Stimulated activated CD4-positive, alpha-beta T cell treated with anti-CD3 and anti-CD28 coated beads, Interleukin-4, amount 100 ng/mL, for 48 hours (primary cell): ENCODE results near the gene SH3TC1.

Experiments
- DNase-seq, 2 donors: peaks; one replicate each; pipeline ENCODE4 v3.0.0-alpha.2; 2020; ENCODE audit warnings: low read depth in 2 of 2

Gene SH3TC1

DNA sequence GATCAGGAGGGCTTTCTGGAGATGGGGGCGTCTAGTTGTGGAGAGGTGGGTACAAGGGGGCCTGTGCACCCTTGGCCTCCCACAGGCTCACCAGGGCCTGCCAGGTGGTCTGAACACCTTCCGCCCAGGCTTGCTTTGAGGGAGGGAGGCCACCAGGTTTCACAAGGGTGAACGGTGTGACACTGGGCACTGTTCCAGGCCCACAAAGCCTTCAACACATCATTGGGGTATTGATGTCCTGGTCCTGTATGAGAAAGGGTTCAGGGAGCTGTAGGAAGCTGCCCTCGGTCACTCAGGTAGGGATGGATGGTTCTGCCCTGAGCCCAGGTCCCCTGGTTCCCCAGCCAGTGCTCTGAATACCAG, 76.4 kb downstream of the SH3TC1 start:
- DNase-seq, result no peak

DNA sequence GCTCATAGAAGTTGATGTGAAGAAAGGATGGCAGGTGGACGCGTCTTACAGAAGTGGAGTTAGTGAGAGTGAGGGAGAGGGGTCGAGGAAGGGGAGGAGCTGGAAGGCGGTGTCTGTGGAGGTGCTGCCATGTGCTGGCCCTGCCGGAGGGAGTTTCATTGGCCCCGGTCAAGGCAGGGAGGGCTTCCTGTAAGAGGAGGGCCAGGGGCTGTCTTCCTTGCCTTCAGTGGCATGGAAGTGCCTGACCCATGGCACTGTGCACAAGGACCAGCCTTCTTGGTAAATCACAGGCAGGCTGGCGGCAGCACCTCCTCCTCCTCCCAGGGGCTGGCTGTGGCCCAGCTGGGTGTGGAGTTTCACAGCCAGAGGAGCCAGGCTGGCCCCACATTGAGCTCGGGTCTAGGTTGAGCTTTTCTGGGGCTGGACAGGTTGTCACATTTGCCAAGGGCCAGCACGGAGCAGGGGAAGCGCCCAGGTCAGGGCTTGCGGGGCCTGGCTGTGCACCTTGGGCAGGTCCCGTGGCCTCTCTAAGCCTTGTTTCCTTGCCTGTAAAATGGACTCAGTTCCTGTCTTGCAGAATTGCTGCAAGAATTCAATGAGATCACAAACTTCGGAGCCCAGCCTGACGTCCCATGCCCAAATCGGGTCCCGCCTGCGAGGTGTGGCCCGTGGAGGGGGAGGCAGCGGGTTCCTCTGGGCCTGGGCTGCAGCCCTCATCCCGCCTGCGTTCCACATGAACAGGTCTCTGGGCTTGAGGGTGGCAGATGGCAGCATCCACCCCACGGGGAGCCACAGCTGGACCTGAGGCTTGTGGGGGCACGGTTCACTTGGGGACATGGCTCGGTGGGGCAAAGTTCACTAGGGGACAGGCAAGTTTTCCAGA, 77.5 kb downstream of the SH3TC1 start:
- no peak for DNase-seq

DNA sequence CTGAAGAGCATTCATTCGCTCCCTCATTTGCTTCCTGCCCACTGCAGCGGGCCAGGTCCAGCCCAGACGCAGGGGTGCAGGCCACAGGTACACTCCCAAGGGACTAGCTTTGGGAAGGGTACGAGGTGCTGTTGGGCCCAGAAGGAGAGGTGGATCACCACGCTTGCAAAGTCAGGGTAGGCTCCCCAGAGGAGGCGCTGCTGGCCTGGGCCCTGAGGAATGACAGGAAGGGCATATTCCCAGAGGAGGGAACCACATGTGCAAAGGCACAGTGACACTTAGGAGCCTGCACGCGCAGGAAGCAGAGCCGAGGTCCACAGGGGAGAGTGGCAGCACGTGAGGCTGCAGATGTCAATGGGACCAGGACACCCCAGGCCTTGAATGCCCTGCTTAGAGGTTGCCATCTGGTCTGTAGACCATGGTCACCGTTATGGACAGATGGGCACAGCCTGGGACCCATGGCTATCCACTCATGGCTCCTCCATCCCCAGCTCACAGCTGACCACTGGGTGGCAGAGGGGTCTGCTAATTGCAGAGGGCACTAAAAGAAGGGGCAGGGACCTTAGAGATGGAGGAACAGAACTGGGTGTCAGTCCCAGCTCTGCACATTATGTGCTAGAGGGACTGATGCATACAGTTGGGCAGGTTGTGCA, 78.4 kb downstream of the SH3TC1 start:
- no peak for DNase-seq

DNA sequence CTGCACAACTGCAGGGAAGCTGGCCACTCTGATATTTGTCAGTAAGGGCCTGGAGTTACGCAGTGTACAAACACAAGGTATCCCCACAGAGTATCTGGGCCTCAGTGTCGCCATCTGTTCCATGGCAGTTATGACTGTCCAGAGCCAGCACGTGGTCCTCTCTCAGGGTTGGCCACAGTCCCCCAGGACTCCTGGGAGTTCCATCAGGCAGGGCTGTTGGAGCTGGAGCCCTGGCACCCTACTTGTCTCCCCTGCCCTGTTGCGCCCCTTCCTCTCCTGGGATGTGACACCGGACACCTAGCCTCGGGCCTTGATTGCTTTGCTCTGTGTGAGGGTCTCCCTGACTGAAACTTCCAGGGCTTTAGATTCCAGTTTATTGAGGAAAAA, 78.9 kb downstream of the SH3TC1 start:
- DNase-seq, result no peak

DNA sequence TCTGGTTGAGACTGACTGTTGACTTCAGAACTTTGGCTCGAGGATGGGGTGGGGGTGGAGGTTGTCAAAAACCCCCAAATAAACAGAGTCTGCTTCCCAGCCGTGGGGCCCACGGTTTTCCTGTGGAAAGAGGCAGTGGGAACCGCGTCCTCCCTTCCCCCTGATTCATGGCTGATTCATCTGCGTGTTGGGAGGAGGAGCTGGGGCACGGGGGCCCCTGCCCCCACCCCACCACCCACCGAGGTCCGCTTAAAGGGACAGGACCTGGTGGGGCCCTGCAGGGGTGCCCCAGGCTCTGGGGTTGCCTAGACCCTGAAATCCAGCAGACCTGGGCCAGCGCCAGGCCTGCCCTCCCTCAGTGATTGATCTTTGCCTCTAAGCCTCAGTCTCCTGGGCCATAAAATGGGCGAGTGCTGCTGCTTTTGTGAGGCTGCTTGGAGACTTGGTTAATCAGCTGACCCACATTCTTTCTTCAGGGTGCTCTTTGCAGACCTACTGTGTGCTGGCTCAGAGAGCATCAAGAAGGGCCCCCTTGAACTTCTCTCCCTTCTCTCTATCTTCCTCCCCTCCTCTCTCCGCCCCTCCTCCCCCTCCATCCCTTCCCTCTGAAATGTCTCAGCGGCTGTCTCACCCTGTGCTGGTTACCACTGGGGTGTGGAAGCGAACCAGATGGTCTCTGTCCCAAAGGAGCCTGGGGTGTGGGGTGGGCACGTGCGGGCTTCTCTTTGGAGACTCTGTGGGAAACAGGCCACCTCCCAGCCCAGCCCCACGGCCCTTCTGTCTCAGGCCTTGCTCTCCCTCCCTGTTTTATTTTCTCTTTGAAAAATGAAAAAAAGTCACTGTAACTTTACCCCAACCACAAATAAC, 79.6 kb downstream of the SH3TC1 start:
- no peak for DNase-seq

DNA sequence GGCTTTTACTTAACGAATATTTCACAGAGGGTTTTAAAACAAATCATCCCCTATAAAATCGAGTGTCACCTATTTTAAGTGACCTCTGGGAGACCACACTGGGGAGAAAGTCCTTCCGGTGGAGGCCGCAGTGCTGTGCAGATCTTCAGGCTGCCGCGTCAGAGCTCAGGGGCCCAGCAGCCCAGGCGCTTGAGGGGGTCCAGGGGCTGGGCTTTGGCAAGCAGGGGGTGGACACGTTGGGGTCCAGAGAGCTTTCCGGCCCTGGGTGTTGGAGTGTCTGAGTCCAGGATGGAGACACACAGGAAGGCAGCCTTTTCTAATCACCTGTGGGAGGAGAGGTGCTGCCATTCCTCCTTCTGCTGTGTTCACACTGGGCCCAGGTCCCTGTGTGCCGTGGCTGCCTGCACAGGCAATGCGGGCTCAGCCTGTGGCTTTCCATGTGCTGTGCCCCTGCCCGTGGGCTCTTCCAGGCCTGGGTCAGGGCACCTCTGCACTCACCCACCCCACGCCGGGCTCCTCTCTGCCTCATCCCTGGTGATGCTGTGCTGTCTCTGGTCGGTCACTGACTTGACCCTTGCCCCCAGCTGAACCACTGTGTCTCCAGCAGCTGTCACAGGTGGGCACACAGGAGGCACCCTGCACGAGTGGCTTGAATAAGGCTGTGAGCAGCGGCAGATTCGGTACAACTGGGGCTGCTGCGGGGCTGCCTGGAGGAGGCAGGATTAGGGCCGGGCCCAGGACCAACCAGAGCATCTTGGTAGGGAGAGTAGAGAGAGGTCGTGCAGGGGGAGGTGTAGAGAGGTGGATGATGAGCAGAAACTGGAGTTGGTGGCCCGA, 80.4 kb downstream of the SH3TC1 start:
- no peak for DNase-seq

DNA sequence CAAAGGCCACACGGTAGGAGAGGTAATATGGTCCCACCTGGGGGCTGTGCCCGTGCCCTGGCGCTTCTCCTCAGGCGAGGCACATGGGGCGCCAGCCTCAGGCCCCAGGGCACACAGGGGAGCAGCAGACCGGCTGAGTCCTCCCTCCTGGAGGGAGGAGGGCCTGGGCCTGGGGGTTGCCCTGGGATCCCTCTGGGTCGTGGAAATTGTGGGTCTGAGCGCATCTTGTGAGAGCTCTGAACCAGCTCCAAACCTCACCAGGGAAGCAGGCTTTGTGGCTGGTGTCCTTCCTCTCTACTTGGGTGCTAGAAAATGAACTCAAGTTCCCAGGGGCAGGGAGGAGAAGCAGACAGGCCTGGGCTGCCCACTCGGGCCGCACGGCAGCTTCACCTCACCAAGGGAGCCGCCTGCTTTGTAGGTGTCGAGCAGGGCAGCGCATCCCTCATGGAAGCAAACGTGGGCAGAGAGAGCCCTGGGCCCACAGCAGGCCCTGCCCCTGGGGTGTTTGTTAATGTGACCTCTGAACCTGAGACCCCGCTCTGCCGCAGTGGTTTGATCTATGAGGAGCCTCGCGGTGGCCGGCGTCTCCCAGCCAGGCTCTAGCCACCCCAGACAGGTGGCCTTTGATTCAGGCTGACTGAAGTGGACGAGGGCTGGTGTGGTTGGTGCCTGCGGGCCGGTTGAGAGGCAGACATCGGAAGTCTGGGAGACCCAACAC, 81.2 kb downstream of the SH3TC1 start:
- no peak for DNase-seq

DNA sequence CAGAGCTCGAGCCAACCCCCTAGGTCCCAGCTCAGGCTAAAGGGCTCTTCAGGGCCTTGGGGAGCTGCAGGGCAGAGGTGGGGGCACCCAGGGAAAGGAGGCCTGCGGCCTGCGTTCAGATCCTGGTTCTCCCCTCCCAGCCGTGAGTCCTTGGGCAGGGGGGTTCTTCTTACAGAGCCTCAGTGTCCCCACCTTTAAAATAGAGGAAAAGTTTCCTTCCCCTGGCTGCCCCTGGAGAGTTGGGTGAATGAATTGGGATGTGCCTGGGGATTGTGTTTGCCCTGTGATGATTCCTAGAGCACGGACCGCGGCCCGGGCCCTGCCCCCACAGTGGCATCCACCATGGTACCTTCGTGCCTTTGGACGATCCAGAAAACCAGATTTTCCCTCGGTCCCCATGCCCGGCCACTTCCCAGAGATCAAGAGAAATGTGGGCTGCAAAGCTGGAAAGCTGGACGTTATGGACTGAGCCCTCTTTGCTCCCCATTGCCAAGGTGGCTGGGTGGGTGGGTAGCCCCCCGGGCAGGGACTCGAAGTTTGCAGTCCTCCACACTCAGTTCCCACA, 81.9 kb downstream of the SH3TC1 start:
- DNase-seq, result no peak

DNA sequence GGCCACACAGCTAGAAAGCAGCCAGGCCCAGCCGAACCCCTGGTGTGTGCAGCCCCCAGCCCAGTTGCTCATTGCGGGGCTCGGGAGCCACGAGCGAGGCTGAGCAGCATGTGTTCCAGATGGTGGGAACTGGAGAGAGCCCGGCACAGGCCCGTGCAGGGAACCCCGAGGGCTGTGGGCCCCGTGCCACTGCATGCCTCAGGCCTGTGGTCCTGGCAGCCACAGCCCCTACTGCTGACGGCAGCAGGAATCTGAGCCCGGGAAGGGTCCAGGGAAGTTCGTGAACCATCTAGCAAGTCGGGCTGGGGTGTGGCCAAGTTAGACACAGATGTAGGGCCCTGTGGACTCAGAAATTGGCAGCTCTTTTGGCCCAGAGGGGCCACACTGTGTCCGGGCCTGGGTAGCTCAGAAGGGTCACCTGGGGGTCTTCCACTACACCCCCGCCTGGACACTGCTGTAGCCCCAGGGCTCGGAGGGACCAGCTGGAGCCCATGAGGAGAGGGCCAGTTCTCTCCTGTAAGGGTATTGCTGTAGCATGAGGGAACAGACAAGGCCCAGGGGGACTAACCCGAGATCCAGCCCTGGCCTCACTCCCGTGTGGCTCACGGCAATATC, 82.5 kb downstream of the SH3TC1 start:
- no peak for DNase-seq

DNA sequence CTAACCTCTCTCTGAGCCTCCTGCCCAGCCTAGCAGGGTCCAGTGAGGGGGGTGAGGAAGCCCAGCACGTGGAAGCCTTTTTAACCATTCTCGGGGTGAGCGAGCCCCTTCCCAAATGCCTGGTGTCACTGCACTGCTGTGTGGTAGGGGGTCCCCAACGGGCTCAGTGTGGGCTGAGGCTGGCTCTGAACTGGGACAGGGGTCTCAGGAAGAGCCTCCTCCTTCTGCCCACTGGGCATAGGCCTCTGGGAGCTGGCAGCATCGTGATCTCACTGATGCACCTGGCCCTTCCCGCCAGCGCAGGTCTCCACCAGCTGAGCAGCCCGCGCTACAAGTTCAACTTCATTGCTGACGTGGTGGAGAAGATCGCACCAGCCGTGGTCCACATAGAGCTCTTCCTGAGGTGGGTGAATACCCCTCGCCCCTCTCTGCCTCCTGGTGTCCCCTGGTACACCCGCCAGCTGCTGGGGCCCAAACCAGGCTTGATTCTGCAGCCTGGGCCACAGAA, 83.1 kb downstream of the SH3TC1 start:
- no peak for DNase-seq

DNA sequence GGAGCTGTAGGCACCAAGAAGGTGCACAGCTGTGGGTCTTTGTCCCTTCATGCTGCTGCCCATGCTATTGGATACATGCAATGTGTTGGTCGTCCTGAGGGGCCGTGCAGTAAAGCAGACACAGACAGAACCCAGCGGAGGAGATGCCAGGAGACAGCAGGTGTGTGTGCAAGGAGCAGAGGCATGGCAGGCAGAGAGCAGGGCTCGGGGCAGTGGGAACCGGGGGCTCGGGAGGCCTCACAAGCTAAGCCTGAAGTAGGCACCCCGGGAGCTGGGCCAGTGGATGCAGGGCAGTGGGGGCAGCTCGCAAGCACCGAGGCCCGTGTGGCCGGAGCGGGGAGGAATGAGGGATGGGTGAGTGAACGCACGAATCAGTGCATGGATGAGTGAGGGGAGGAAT, 83.7 kb downstream of the SH3TC1 start:
- DNase-seq, result no peak

DNA sequence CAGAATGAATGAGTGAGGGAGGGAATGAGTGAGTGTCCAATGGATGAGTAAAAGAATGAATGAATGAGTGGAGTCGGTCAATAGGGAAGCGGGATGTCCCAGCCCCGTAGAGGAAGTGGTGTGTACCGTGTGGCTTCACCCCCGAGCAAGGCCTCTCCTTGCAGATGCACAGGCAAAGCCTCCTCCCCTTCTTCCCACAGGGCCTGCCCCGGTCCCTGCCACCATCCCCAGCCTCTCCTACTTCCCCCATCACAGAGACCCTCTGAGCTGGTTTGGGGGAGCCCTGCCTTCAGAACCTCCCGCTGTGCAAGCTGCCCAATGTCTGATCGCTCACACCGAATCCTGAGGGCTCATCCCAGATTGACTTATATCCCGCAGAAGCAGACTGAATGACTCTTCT, 84.1 kb downstream of the SH3TC1 start:
- DNase-seq, result no peak

DNA sequence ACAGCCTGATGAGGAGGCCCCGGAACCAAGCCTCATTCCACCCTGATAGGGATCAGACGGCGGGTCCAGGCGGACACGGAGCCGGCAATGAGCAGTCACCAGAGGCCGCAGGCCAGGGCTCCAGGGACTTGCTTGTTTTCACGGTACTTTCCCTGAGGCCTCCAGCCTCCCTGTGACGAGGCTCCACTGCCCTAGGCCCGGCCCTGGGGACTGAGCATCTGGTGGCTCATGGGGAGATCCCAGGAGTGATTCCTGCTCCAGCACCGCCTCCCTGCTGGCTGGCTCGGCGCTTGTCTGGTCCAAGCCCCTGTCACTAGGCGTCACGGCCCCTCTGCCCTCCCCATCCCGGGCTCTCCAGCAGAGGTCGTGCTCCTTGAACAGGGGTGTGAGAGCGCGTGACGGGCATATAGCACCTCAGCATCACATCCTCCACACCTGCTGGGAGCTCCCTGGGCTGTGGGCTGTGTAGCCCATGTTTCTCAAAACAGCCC, 84.6 kb downstream of the SH3TC1 start:
- no peak for DNase-seq

DNA sequence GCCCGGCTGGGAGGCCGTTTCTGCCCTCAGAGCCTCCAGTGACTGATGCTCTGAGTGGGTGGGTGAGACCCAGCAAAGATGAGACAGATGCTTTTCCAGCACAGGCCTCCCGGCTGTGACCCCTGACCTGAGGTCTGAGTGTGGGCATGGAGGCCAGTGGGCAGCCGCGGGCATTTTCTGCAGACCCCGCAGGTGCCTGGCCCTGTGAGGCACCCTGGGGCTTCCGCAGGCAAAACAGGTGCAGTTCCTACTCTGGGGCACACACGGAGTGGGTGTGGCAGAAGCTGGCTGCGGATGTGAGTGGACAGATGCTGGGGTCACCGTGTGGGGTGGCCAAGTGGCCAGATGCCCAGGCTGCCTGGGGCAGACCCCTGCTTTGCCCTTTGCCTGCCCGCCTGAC, 85.3 kb downstream of the SH3TC1 start:
- no peak for DNase-seq

DNA sequence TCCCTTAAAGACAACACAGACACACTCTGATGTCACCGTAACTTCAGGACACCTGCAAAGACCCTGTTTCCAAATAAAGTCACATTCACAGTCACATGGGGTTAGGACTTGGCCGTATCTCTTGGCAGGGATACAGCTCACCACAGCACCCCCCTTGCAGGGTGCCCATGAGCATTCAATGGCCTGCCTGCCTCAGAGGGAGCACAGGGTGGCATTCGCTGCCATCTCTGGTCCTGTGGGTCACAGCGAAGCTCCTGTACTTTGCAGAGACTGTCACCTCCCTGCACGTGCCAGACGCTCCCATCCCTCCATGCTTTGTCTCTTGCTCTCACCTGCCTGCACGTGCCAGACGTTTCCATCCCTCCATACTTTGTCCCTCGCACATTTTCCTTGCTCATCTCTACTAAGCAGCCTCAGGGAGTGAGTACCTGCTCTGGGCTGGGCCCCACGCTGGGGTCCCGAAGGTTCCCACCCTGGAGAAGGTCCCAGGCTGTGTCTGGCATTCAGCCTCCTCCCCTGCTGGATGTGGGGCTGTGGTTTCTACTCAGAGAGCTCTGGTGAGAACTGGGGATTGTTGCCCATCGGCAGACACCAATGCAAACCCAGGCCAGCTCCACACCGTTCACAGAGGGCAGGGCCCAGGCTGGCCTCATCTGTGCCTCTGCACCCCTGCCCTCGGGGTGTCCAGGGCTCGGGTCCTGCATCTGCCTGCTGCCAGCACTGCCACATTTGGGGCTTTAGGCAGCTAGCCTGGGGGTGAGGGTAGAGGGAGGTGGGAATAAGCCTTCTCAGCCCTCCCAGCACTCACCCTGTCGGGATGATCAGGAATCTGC, 86.3 kb downstream of the SH3TC1 start:
- DNase-seq, result no peak

DNA sequence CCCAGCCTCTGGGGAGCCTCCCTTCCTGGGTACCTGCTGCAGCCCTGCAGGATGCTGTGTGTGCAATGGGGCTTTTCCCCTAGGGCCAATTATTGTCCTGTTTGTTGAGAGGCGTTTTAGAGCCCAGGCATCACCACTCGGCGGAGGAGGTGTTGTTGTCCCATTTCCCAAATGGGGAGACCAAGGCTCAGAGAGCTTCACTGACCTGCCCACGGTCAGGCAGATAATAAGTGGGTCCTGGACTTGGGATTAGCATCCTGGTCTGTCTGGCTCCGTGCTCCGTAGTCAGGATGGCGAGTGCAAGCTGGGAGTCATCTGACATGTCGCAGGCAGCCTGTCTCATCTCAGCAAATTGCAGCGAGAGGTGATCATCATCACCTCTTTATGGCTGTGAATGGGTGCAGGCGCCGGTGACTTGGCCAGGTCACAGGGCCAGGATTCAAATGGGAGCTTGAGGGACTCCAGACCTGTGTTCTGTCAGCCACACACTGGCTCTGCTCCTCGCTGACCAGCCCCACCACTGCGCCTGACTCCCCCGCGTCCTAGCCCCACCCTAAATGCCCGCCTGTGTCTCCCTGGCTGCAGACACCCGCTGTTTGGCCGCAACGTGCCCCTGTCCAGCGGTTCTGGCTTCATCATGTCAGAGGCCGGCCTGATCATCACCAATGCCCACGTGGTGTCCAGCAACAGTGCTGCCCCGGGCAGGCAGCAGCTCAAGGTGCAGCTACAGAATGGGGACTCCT, 87.1 kb downstream of the SH3TC1 start:
- DNase-seq, result no peak

DNA sequence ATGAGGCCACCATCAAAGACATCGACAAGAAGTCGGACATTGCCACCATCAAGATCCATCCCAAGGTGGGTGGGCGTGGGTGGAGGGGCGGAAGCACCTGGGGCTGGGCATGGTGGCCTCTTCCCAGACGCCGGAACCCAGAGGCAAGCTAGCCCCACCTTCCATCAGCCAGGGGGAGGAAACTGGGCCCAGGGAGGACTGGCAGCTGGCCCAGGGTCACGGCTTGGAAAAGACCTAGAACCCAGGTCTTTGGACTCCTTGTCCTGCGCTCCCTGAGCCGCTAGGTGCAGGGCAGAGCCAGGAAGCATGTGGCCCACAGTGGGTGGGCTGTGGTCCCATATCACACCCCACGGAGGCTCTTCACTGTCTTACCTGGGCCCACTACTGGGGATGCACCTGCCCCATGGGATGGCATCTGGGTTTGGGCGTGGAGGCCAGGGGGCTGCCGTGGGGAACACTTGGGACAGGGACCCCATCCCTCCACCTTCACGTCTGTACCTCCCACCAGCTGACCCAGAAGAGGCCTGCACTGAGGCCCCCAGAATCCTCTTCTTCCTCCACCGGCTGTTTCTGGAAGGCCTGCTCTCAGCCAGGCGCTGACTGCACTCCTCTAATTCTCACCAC, 87.7 kb downstream of the SH3TC1 start:
- no peak for DNase-seq
